Progenitor cell of endocrine pancreas (in vitro differentiated cells): Measurements from ENCODE around the gene ARHGAP15. TPM values are rescaled to one million over a fixed set of nuclear protein-coding genes. Genes with fewer than 3 reads are reported as not detected.

Experiments
- DNase-seq: peaks from one replicate; pipeline ENCODE4 v3.0.0; 2021; ENCODE audit warnings: low spot score; ENCODE audit not compliant: unreplicated experiment
- H3K27ac Mint-ChIP-seq: 2 replicates; pipeline ENCODE4 v1.8.0; 2021; ENCODE audit warnings: mild to moderate bottlenecking, moderate library complexity, mixed read lengths
- H3K27me3 Mint-ChIP-seq: 2 replicates; pipeline ENCODE4 v1.8.0; 2021; ENCODE audit warnings: mixed read lengths
- H3K36me3 Mint-ChIP-seq: 2 replicates; pipeline ENCODE4 v1.8.0; 2022; ENCODE audit warnings: mixed read lengths; ENCODE audit not compliant: insufficient read depth
- H3K4me1 Mint-ChIP-seq: 2 replicates; pipeline ENCODE4 v1.8.0; 2021; ENCODE audit warnings: low read depth, mixed read lengths
- H3K4me3 Mint-ChIP-seq: 2 replicates; pipeline ENCODE4 v1.8.0; 2021; ENCODE audit warnings: low read depth, mild to moderate bottlenecking, moderate library complexity, mixed read lengths
- H3K9me3 Mint-ChIP-seq: 2 replicates; pipeline ENCODE4 v1.8.0; 2021; ENCODE audit warnings: low read depth, mixed read lengths
- CTCF ChIP-seq: fragments of 200-600 bp; sonication (generic); IDR thresholded peaks from one replicate; pipeline ENCODE4 v1.5.0; 2021; ENCODE audit warnings: antibody characterized with exemption, mild to moderate bottlenecking; ENCODE audit not compliant: unreplicated experiment
- total RNA-seq: library from RNA; stranded (reverse); gene quantifications from 2 replicates; pipeline ENCODE4 v1.2.1, GENCODE V29; 2021

Gene ARHGAP15
- total RNA-seq, 1 donor from 2014 or later = not detected

GRCh38 chr2:143480601-143481236 lies 351.5 kb downstream of the ARHGAP15 start:
- Mint-ChIP-seq H3K27ac (no peak overlapping the region), H3K27me3 (peaks cover 4% of the 10 kb centered on the region), H3K4me1 (peaks cover 9% of the 10 kb centered on the region), H3K9me3 (no peaks in the 10 kb centered on the region), H3K4me3 (no peak overlapping the region), H3K36me3 (no peaks in the 10 kb centered on the region)
- no peak for TF ChIP-seq CTCF
- DNase-seq = no peak

GRCh38 chr2:143481237-143481623 lies 352.0 kb downstream of the ARHGAP15 start:
- Mint-ChIP-seq H3K9me3 (no peaks in the 10 kb centered on the region), H3K27ac (no peak overlapping the region), H3K4me1 (peaks cover 9% of the 10 kb centered on the region), H3K36me3 (no peaks in the 10 kb centered on the region), H3K27me3 (peaks cover 4% of the 10 kb centered on the region), H3K4me3 (no peak overlapping the region)
- no peak for DNase-seq
- TF ChIP-seq CTCF = no peak

- no peaks in the 10 kb centered on the region for H3K36me3 Mint-ChIP-seq
- TF ChIP-seq CTCF = no peak
- H3K27ac Mint-ChIP-seq = no peak overlapping the region
- peaks cover 9% of the 10 kb centered on the region for H3K4me1 Mint-ChIP-seq
- no peaks in the 10 kb centered on the region for H3K9me3 Mint-ChIP-seq
- no peak for DNase-seq
- peaks cover 4% of the 10 kb centered on the region for H3K27me3 Mint-ChIP-seq
- H3K4me3 Mint-ChIP-seq = no peak overlapping the region
Observed at GRCh38 chr2:143481733-143482132, 352.5 kb downstream of the ARHGAP15 start.

GRCh38 chr2:143482316-143482715 lies 353.1 kb downstream of the ARHGAP15 start:
- Mint-ChIP-seq H3K4me3 (no peak overlapping the region), H3K4me1 (peaks cover 9% of the 10 kb centered on the region), H3K27me3 (peaks cover 4% of the 10 kb centered on the region)

GRCh38 chr2:143482771-143483170 lies 353.6 kb downstream of the ARHGAP15 start:
- no peak for TF ChIP-seq CTCF
- Mint-ChIP-seq H3K4me3 (no peak overlapping the region), H3K27me3 (peaks cover 4% of the 10 kb centered on the region), H3K4me1 (peaks cover 9% of the 10 kb centered on the region), H3K9me3 (no peaks in the 10 kb centered on the region), H3K36me3 (no peaks in the 10 kb centered on the region), H3K27ac (no peak overlapping the region)
- DNase-seq = no peak

More at GRCh38 chr2:143482316-143482715, 353.1 kb downstream of the ARHGAP15 start:
- DNase-seq = no peak
- TF ChIP-seq CTCF = no peak
- H3K9me3 Mint-ChIP-seq = no peaks in the 10 kb centered on the region
- no peak overlapping the region for H3K27ac Mint-ChIP-seq
- no peaks in the 10 kb centered on the region for H3K36me3 Mint-ChIP-seq
